CD14-positive monocyte (primary cell): ENCODE measurements around the gene CKS1B. TPM values are rescaled to one million over a fixed set of nuclear protein-coding genes. Genes with fewer than 3 reads are reported as not detected.
A peak's percentile ranks its signal among the peaks of the same experiment; 100 is the strongest.

Source experiments
- DNase-seq, 3 donors: peaks; one replicate each; pipeline ENCODE4 v3.0.0-alpha.2; 2011 to 2022
- H2AFZ ChIP-seq: 2 replicates; pipeline ENCODE4 v1.6.0; 2012; ENCODE audit warnings: mild to moderate bottlenecking, low read depth, low read length, inconsistent platforms; ENCODE audit not compliant: insufficient read depth, poor library complexity, severe bottlenecking
- H3K27ac ChIP-seq, 2 donors: 1 replicate in 1 of 2; 2 replicates in 1 of 2; pipeline ENCODE4 v1.5.1; 2012 to 2013; ENCODE audit warnings: low read length in 2 of 2, control low read depth in 1 of 2, inconsistent platforms in 1 of 2, low read depth in 1 of 2, mild to moderate bottlenecking in 1 of 2
- H3K27me3 ChIP-seq, 2 donors: one replicate each; pipeline versions ENCODE4 v1.6.0 to v1.6.1; 2011 to 2013; ENCODE audit warnings: low read length in 2 of 2; ENCODE audit not compliant: control insufficient read depth in 2 of 2, insufficient read depth in 2 of 2
- H3K36me3 ChIP-seq, 2 donors: replicated peaks in 1 of 2; 1 replicate in 1 of 2; 2 replicates in 1 of 2; pipeline versions ENCODE4 v1.5.1 to v1.6.1; 2012 to 2013; ENCODE audit warnings: low read length in 2 of 2, control low read depth in 1 of 2, inconsistent platforms in 1 of 2, mild to moderate bottlenecking in 1 of 2; ENCODE audit not compliant: insufficient read depth in 2 of 2, control insufficient read depth in 1 of 2
- H3K4me1 ChIP-seq, 2 donors: 1 replicate in 1 of 2; 2 replicates in 1 of 2; pipeline versions ENCODE4 v1.5.1 to v1.6.1; 2012 to 2013; ENCODE audit warnings: low read length in 2 of 2, control low read depth in 1 of 2, inconsistent platforms in 1 of 2, mild to moderate bottlenecking in 1 of 2, moderate library complexity in 1 of 2; ENCODE audit not compliant: insufficient read depth in 2 of 2, control insufficient read depth in 1 of 2
- H3K4me2 ChIP-seq: replicated peaks from 2 replicates; pipeline ENCODE3; 2012; ENCODE audit warnings: low read length, moderate library complexity, mild to moderate bottlenecking; ENCODE audit not compliant: poor library complexity, severe bottlenecking; ENCODE audit errors: extremely low read depth
- H3K4me3 ChIP-seq, 3 experiments: fragments of 200-600 bp in 1 of 3; sonication (generic) in 1 of 3; replicated peaks in 1 of 3; 1 replicate in 2 of 3; 2 replicates in 1 of 3; pipeline ENCODE4 v1.5.1; 2011 to 2013; ENCODE audit warnings: low read length in 3 of 3, mild to moderate bottlenecking in 3 of 3, control low read depth in 2 of 3, low read depth in 2 of 3, inconsistent platforms in 1 of 3, moderate library complexity in 1 of 3
- H3K79me2 ChIP-seq: 2 replicates; pipeline ENCODE4 v1.6.0; 2012; ENCODE audit warnings: mild to moderate bottlenecking, control low read depth, inconsistent platforms, low read length, moderate library complexity; ENCODE audit not compliant: insufficient read depth
- H3K9ac ChIP-seq: 2 replicates; pipeline ENCODE4 v1.6.0; 2017; ENCODE audit warnings: low read length, mild to moderate bottlenecking; ENCODE audit not compliant: insufficient read depth, poor library complexity, severe bottlenecking
- H3K9me3 ChIP-seq, 2 donors: replicated peaks in 1 of 2; 1 replicate in 1 of 2; 2 replicates in 1 of 2; pipeline versions ENCODE4 v1.5.1 to v1.6.1; 2012 to 2013; ENCODE audit warnings: low read length in 2 of 2, control low read depth in 1 of 2; ENCODE audit not compliant: control insufficient read depth in 1 of 2, insufficient read depth in 1 of 2
- H4K20me1 ChIP-seq: 2 replicates; pipeline ENCODE4 v1.6.0; 2012; ENCODE audit warnings: mild to moderate bottlenecking, low read length, control low read depth, moderate library complexity; ENCODE audit not compliant: insufficient read depth
- H3K27ac Mint-ChIP-seq, 7 donors: one replicate each; pipeline ENCODE4 v1.8.0; 2020; ENCODE audit warnings: mild to moderate bottlenecking in 7 of 7, mixed read lengths in 7 of 7, moderate library complexity in 6 of 7, inconsistent platforms in 2 of 7
- H3K27me3 Mint-ChIP-seq, 3 donors: one replicate each; pipeline ENCODE4 v1.8.0; 2021 to 2022; ENCODE audit warnings: low read depth in 3 of 3, mild to moderate bottlenecking in 3 of 3, mixed read lengths in 3 of 3, moderate library complexity in 3 of 3, inconsistent platforms in 1 of 3
- H3K36me3 Mint-ChIP-seq, 2 donors: one replicate each; pipeline ENCODE4 v1.8.0; 2020; ENCODE audit warnings: mixed read lengths in 2 of 2, inconsistent platforms in 1 of 2, mild to moderate bottlenecking in 1 of 2
- H3K4me1 Mint-ChIP-seq: one replicate; pipeline ENCODE4 v1.8.0; 2020; ENCODE audit warnings: mild to moderate bottlenecking, mixed read lengths
- H3K4me3 Mint-ChIP-seq, 2 donors: one replicate each; pipeline ENCODE4 v1.8.0; 2020; ENCODE audit warnings: mild to moderate bottlenecking in 2 of 2, mixed read lengths in 2 of 2, moderate library complexity in 1 of 2
- H3K9me3 Mint-ChIP-seq, 7 donors: one replicate each; pipeline ENCODE4 v1.8.0; 2020 to 2022; ENCODE audit warnings: mixed read lengths in 7 of 7, mild to moderate bottlenecking in 6 of 7, moderate library complexity in 6 of 7, inconsistent platforms in 2 of 7
- WGBS: methylation state at CpG from one replicate; pipeline ENCODE4 v1.1.5; 2013; ENCODE audit warnings: missing lambda C conversion rate; ENCODE audit not compliant: insufficient coverage; 5-methylcytosine and 5-hydroxymethylcytosine counted together
- intact Hi-C, 2 donors: fragments of 100-400 bp; cut with micrococcal nuclease; formaldehyde crosslinking; loops; one replicate each; pipeline versions ENCODE4 v1.15.0 to v1.15.1; 2023
- polyA plus RNA-seq, 3 donors: library from polyadenylated mRNA; depleted of rRNA in 1 of 3; unstranded in 2 of 3; stranded (reverse) in 1 of 3; fragments of 300-500 nt in 2 of 3; fragments of >200 nt in 1 of 3; fragmentation: Illumina TruSeq in 2 of 3; gene quantifications; 1 replicate in 2 of 3; 2 replicates in 1 of 3; pipeline ENCODE4 v1.2.3, GENCODE V29; 2012 to 2021
- TF ChIP-seq, protein P1 (sequence below): fragments of 200-600 bp; IDR thresholded peaks from one replicate; pipeline ENCODE4 v1.8.0; 2022; ENCODE audit warnings: antibody characterized with exemption, mild to moderate bottlenecking

Gene CKS1B
- polyA plus RNA-seq, 3 donors: 9.4 to 22.6 (median 18.0) TPM

DNA sequence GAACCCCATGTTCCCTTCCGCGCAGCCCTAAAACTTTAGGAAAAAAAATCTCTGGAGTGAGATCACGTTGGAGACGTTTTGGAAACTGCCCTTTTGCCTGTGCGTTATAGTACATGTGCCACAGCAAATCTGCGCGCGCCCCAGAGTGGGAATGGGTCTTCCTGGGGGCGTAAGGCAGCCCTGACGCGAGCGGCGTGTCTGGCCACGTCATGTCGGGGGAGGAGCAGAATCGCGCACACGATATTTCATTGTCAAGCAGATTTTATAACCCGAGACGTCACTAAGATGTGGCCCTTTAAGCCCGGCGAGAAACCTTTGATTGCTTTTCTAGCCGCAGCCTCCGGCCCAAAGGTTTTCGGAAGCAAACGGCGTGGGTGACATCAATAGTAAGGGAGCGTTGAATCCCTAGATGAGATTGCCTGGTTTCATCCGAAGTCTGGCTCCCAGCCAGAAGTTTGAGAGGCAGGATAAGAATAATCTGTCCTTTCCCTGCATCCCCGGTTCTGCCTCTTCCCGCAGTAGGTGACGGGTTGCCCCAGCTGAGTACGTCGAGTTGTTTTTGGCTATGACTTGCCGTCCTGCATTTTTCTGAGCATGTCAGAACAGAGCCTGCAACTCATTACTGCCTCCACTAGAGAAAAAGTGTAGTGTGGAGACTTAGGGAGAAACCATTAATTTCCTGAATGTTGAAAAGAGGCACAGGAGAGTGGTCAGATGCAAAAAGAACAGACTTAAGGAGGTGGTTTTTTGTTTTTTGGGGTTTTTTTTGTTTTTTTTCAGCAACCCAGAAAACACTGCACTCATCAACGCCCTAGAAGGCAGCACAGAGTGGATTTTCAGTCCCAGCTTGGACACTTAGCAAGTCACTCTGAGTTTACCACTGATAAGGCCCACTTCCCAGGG, 37.1 kb upstream of the CKS1B start:
- Histone ChIP-seq H4K20me1 (no peaks in the 10 kb centered on the region), H3K27me3 (no peaks in the 10 kb centered on the region), H3K9me3 (no peaks in the 10 kb centered on the region), H3K4me2 (peak overlapping the region; percentile 90), H2AFZ (peak overlapping the region; percentile 90), H3K9ac (peak overlapping the region; percentile 95), H3K79me2 (peaks cover 15% of the 10 kb centered on the region), H3K36me3 (peaks cover 0 to under 1% of the 10 kb centered on the region in 2 donors), H3K4me1 (peaks cover 36 to 49% of the 10 kb centered on the region in 2 donors), H3K27ac (peak overlapping the region; percentile 97 to 100), H3K4me3 (peak overlapping the region; percentile 53 to 78 (median 76))
- peak; percentile 80 to 96 (median 91) for DNase-seq
- H3K4me1 Mint-ChIP-seq: peaks cover 63% of the 10 kb centered on the region
- TF ChIP-seq, protein P1, sequence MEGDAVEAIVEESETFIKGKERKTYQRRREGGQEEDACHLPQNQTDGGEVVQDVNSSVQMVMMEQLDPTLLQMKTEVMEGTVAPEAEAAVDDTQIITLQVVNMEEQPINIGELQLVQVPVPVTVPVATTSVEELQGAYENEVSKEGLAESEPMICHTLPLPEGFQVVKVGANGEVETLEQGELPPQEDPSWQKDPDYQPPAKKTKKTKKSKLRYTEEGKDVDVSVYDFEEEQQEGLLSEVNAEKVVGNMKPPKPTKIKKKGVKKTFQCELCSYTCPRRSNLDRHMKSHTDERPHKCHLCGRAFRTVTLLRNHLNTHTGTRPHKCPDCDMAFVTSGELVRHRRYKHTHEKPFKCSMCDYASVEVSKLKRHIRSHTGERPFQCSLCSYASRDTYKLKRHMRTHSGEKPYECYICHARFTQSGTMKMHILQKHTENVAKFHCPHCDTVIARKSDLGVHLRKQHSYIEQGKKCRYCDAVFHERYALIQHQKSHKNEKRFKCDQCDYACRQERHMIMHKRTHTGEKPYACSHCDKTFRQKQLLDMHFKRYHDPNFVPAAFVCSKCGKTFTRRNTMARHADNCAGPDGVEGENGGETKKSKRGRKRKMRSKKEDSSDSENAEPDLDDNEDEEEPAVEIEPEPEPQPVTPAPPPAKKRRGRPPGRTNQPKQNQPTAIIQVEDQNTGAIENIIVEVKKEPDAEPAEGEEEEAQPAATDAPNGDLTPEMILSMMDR: no peak
- H3K27me3 Mint-ChIP-seq: peaks cover 0 to 2% (median 0%) of the 10 kb centered on the region in 3 donors
- H3K9me3 Mint-ChIP-seq: peaks cover 0 to 2% (median 0%) of the 10 kb centered on the region in 7 donors
- 0% methylated on average over 31 of the region's 36 CpGs for WGBS
- peaks cover 3% of the 10 kb centered on the region in 2 donors for H3K36me3 Mint-ChIP-seq
- peak overlapping the region; percentile 98 to 99 for H3K4me3 Mint-ChIP-seq
- peak overlapping the region; percentile 99 to 100 (median 99) for H3K27ac Mint-ChIP-seq
- intact Hi-C loops: loop anchor here in 1 of 2 donors (10.0 kb wide), 1 partner anchor 383 kb away; the partner anchor contains the start of gene UBE2Q1

DNA sequence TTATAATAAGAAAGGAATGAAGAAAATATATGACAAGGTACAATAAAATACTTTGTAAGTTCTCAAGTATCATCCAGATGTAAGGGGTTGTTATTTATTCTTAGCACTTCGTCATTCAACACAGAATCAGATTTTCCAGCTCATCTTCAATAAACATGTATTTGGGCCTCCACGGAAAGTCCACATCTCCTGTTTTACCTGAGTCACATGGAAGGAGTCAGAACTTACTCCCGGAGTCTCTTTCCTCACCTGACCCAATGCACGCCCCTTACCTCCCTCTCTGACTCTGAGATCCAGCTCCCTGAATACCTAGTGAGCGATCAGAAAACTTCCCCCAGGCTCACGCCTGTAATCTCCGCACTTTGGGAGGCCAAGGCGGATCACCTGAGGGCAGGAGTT, 36.5 kb upstream of the CKS1B start:
- intact Hi-C loops: loop anchor here in 1 of 2 donors (10.0 kb wide), 1 partner anchor 383 kb away; the partner anchor contains the start of gene UBE2Q1
- Mint-ChIP-seq H3K4me1 (peaks cover 69% of the 10 kb centered on the region), H3K27me3 (peaks cover 0 to 2% (median 0%) of the 10 kb centered on the region in 3 donors), H3K9me3 (peaks cover 0 to 2% (median 0%) of the 10 kb centered on the region in 7 donors), H3K4me3 (peak overlapping the region; percentile 28 to 99), H3K27ac (peak overlapping the region; percentile 99 to 100 (median 99)), H3K36me3 (peaks cover 3% of the 10 kb centered on the region in 2 donors)
- no peak for DNase-seq
- Histone ChIP-seq H3K4me2 (peak overlapping the region; percentile 90), H3K36me3 (no peaks in the 10 kb centered on the region), H3K4me3 (peak overlapping the region; percentile 53 to 78 (median 76)), H3K27ac (peak overlapping the region; percentile 97 to 100), H3K4me1 (peaks cover 42 to 56% of the 10 kb centered on the region in 2 donors), H4K20me1 (no peaks in the 10 kb centered on the region), H3K79me2 (peaks cover 15% of the 10 kb centered on the region), H3K9me3 (no peaks in the 10 kb centered on the region), H2AFZ (peak overlapping the region; percentile 90), H3K27me3 (no peaks in the 10 kb centered on the region), H3K9ac (peak overlapping the region; percentile 95)
- TF ChIP-seq, protein P1: no peak
- 98% methylated on average over 7 of the region's 8 CpGs for WGBS
